GM21515 (cell line): ENCODE data around the gene HIPK4.
"Not testable (repeated sequence)": the region's sequence is repeated elsewhere in the genome, so short reads cannot be mapped to it uniquely, and the experiment has no call there.

Source experiments
- ATAC-seq: cut with Tn5 transposase; IDR thresholded peaks from one replicate; pipeline ENCODE4 v1.9.1; 2021; ENCODE audit not compliant: unreplicated experiment

The HIPK4 gene

GRCh38 chr19:40393894-40394815, 4.2 kb upstream of the HIPK4 start:
- no peak for ATAC-seq

- no peak for ATAC-seq
These were observed 3.0 kb upstream of the HIPK4 start for GRCh38 chr19:40392894-40393517.

- no peak for ATAC-seq
These were observed 2.1 kb upstream of the HIPK4 start for GRCh38 chr19:40392123-40392522.

GRCh38 chr19:40389404-40390083, 437 bp downstream of the HIPK4 start:
- no peak for ATAC-seq

- ATAC-seq, result no peak
These were observed 1.5 kb downstream of the HIPK4 start for GRCh38 chr19:40388481-40388880.

- ATAC-seq, result no peak
These were observed 2.8 kb downstream of the HIPK4 start for GRCh38 chr19:40387155-40387554.

- no peak for ATAC-seq
These were observed 6.2 kb downstream of the HIPK4 start for GRCh38 chr19:40383668-40384248.

- no peak for ATAC-seq
These were observed 8.7 kb downstream of the HIPK4 start for GRCh38 chr19:40381321-40381720.

- ATAC-seq, result no peak
These were observed 9.6 kb downstream of the HIPK4 start for GRCh38 chr19:40380199-40381037.

- no peak for ATAC-seq
These were observed 10.4 kb downstream of the HIPK4 start for GRCh38 chr19:40379446-40380198.

- no peak for ATAC-seq
These were observed 11.5 kb downstream of the HIPK4 start for GRCh38 chr19:40378509-40378908.

- no peak for ATAC-seq
These were observed 12.1 kb downstream of the HIPK4 start for GRCh38 chr19:40377876-40378385.

GRCh38 chr19:40376286-40376862, 13.6 kb downstream of the HIPK4 start:
- ATAC-seq, result no peak

GRCh38 chr19:40374084-40374483, 15.9 kb downstream of the HIPK4 start:
- ATAC-seq, result no peak

GRCh38 chr19:40371802-40372122, 18.2 kb downstream of the HIPK4 start:
- ATAC-seq, result no peak

GRCh38 chr19:40370997-40371801, 18.8 kb downstream of the HIPK4 start:
- no peak for ATAC-seq

- ATAC-seq, result not testable (repeated sequence)
These were observed 19.7 kb downstream of the HIPK4 start for GRCh38 chr19:40370253-40370652.

GRCh38 chr19:40369797-40370196, 20.2 kb downstream of the HIPK4 start:
- no peak for ATAC-seq
